Keratinocyte (primary cell): Measurements from ENCODE around the gene KCNH1. TPM values are rescaled to one million over a fixed set of nuclear protein-coding genes. Genes with fewer than 3 reads are reported as not detected.

Experiments used
- DNase-seq: peaks from one replicate; pipeline ENCODE4 v3.0.0-alpha.2; 2011; ENCODE audit warnings: low read depth, missing footprints, low spot score
- FAIRE-seq: peaks from 2 replicates; lab custom pipeline; 2011; peaks lifted over from hg19 to GRCh38; lab: Jason Lieb, UNC
- H2AFZ ChIP-seq: 2 replicates; pipeline ENCODE4 v1.6.0; 2012; ENCODE audit warnings: low read length, control low read depth, inconsistent platforms; ENCODE audit not compliant: control insufficient read depth
- H3K27ac ChIP-seq: 2 replicates; pipeline ENCODE4 v1.5.1; 2011; ENCODE audit warnings: low read length; ENCODE audit not compliant: control insufficient read depth, insufficient read depth
- H3K27me3 ChIP-seq: 3 replicates; pipeline ENCODE4 v1.6.0; 2011; ENCODE audit warnings: low read length; ENCODE audit not compliant: control insufficient read depth, insufficient read depth; ENCODE audit errors: extremely low read depth
- H3K36me3 ChIP-seq, 2 experiments: 2 replicates in 1 of 2; 3 replicates in 1 of 2; pipeline ENCODE4 v1.5.1; 2011; ENCODE audit warnings: low read length in 2 of 2, mild to moderate bottlenecking in 1 of 2; ENCODE audit not compliant: control insufficient read depth in 2 of 2, insufficient read depth in 2 of 2; ENCODE audit errors: extremely low read depth in 1 of 2
- H3K4me1 ChIP-seq: 3 replicates; pipeline ENCODE4 v1.5.1; 2011; ENCODE audit warnings: low read length; ENCODE audit not compliant: control insufficient read depth, insufficient read depth; ENCODE audit errors: extremely low read depth
- H3K4me2 ChIP-seq: 3 replicates; pipeline ENCODE4 v1.6.0; 2011; ENCODE audit warnings: low read depth, low read length; ENCODE audit not compliant: control insufficient read depth, insufficient read depth; ENCODE audit errors: extremely low read depth
- H3K4me3 ChIP-seq, 3 experiments: fragments of 200-600 bp in 1 of 3; sonication (generic) in 1 of 3; 2 replicates in 2 of 3; 3 replicates in 1 of 3; pipeline ENCODE4 v1.5.1; 2011 to 2016; ENCODE audit warnings: low read length in 3 of 3, mild to moderate bottlenecking in 3 of 3, control low read depth in 2 of 3, inconsistent platforms in 1 of 3, low read depth in 1 of 3, mixed read lengths in 1 of 3, mixed run types in 1 of 3, moderate library complexity in 1 of 3; ENCODE audit not compliant: control insufficient read depth in 2 of 3, insufficient read depth in 2 of 3; ENCODE audit errors: extremely low read depth in 1 of 3
- H3K79me2 ChIP-seq: 2 replicates; pipeline ENCODE4 v1.6.0; 2012; ENCODE audit warnings: low read length; ENCODE audit not compliant: control insufficient read depth, insufficient read depth
- H3K9ac ChIP-seq: 3 replicates; pipeline ENCODE4 v1.6.0; 2011; ENCODE audit warnings: low read length; ENCODE audit not compliant: control insufficient read depth, insufficient read depth; ENCODE audit errors: extremely low read depth
- H3K9me1 ChIP-seq: 3 replicates; pipeline ENCODE4 v1.6.0; 2011; ENCODE audit warnings: low read length; ENCODE audit not compliant: control insufficient read depth, insufficient read depth; ENCODE audit errors: extremely low read depth
- H3K9me3 ChIP-seq: 2 replicates; pipeline ENCODE4 v1.5.1; 2012; ENCODE audit warnings: low read depth, low read length; ENCODE audit not compliant: control insufficient read depth
- H4K20me1 ChIP-seq: 3 replicates; pipeline ENCODE4 v1.6.0; 2011; ENCODE audit warnings: low read length; ENCODE audit not compliant: control insufficient read depth, insufficient read depth; ENCODE audit errors: extremely low read depth
- CTCF ChIP-seq, 3 experiments: IDR thresholded peaks in 1 of 3; conservative IDR thresholded peaks in 1 of 3; optimal IDR thresholded peaks in 1 of 3; 2 replicates in 2 of 3; 3 replicates in 1 of 3; pipeline versions ENCODE3 to v1.5.1; 2011; ENCODE audit warnings: low read length in 3 of 3, mild to moderate bottlenecking in 3 of 3, moderate library complexity in 2 of 3, control low read depth in 1 of 3, inconsistent platforms in 1 of 3; ENCODE audit not compliant: insufficient read depth in 2 of 3; ENCODE audit errors: extremely low read depth in 1 of 3
- EZH2 ChIP-seq: IDR thresholded peaks from one replicate; pipeline ENCODE4 v1.6.1; 2012; ENCODE audit warnings: inconsistent platforms, mild to moderate bottlenecking, low read length, moderate library complexity
- dilution Hi-C: fragments of 300-500 bp; cut with MboI; formaldehyde crosslinking; loops from one replicate; pipeline ENCODE4 v1.7.0; 2020; ENCODE audit warnings: low sequenced_read_pairs; ENCODE audit not compliant: extremely low pct_ligation_motif_present
- polyA plus RNA-seq, 5 experiments: library from polyadenylated mRNA; depleted of rRNA in 3 of 5; stranded (reverse) in 3 of 5; stranded (forward) in 1 of 5; unstranded in 1 of 5; fragments of >200 nt; gene quantifications; 1 replicate in 1 of 5; 2 replicates in 3 of 5; 3 replicates in 1 of 5; pipeline versions ENCODE4 v1.2.1 to v1.2.3, GENCODE V29; 2011 to 2012; ENCODE audit warnings: missing spikeins in 2 of 5, low read depth in 1 of 5, low replicate concordance in 1 of 5

The KCNH1 gene
- polyA plus RNA-seq, 1 donor (not counting 4 experiments of a cell fraction or from before 2014, with no cell fraction given): not detected

- H3K36me3 ChIP-seq: no peaks in the 10 kb centered on the region
- no peak overlapping the region for H3K4me2 ChIP-seq
- H3K27ac ChIP-seq: no peak overlapping the region
- H3K9ac ChIP-seq: no peak overlapping the region
- H3K27me3 ChIP-seq: no peaks in the 10 kb centered on the region
- no peak overlapping the region for H2AFZ ChIP-seq
- H3K4me3 ChIP-seq: no peak overlapping the region
- FAIRE-seq: no peak
- no peaks in the 10 kb centered on the region for H3K4me1 ChIP-seq
- no peak for DNase-seq
- TF ChIP-seq EZH2: no peak
- TF ChIP-seq CTCF (optimal IDR thresholded peaks at IDR 0.05 in 1 of 3, IDR thresholded peaks at IDR 0.05 in 1 of 3, conservative IDR thresholded peaks at IDR 0.05 in 1 of 3; ENCODE audit: extremely low read depth in 1 of 3, insufficient read depth in 2 of 3, low read length in 3 of 3): peak in 1 of 3 experiments; percentile 30
- H4K20me1 ChIP-seq: no peaks in the 10 kb centered on the region
- no peaks in the 10 kb centered on the region for H3K79me2 ChIP-seq
- H3K9me3 ChIP-seq: no peaks in the 10 kb centered on the region
- H3K9me1 ChIP-seq: no peaks in the 10 kb centered on the region
- dilution Hi-C loops: no loop called here
Measured at GRCh38 chr1:210743038-210743437, 390.9 kb downstream of the KCNH1 start.

- H2AFZ ChIP-seq: no peak overlapping the region
- H3K27me3 ChIP-seq: no peaks in the 10 kb centered on the region
- H3K4me2 ChIP-seq: no peak overlapping the region
- FAIRE-seq: no peak
- no peaks in the 10 kb centered on the region for H3K9me1 ChIP-seq
- no peak for DNase-seq
- no peak overlapping the region for H3K9ac ChIP-seq
- no peak overlapping the region for H3K4me3 ChIP-seq
- TF ChIP-seq CTCF (optimal IDR thresholded peaks at IDR 0.05 in 1 of 3, IDR thresholded peaks at IDR 0.05 in 1 of 3, conservative IDR thresholded peaks at IDR 0.05 in 1 of 3; ENCODE audit: extremely low read depth in 1 of 3, insufficient read depth in 2 of 3, low read length in 3 of 3) (no peak), EZH2 (no peak)
- H3K79me2 ChIP-seq: no peaks in the 10 kb centered on the region
- dilution Hi-C loops: no loop called here
- H3K9me3 ChIP-seq: no peaks in the 10 kb centered on the region
- no peaks in the 10 kb centered on the region for H3K36me3 ChIP-seq
- no peaks in the 10 kb centered on the region for H3K4me1 ChIP-seq
- no peaks in the 10 kb centered on the region for H4K20me1 ChIP-seq
- H3K27ac ChIP-seq: no peak overlapping the region
Measured at GRCh38 chr1:210741564-210741963, 392.4 kb downstream of the KCNH1 start.
